22Rv1 (cell line): ENCODE results near the gene SLC50A1.
A peak's percentile ranks its signal among the peaks of the same experiment; 100 is the strongest.

Experiments used
- H3K27ac ChIP-seq: fragments of 450-650 bp; 2 replicates; pipeline ENCODE4 v1.5.1; 2017
- ZFX ChIP-seq: fragments of 450-650 bp; IDR thresholded peaks from 2 replicates; pipeline ENCODE4 v1.6.1; 2017; ENCODE audit warnings: antibody characterized with exemption, borderline replicate concordance
- TF ChIP-seq, protein P1 (sequence below): fragments of 450-650 bp; IDR thresholded peaks from 2 replicates; pipeline ENCODE4 v1.5.1; 2017; ENCODE audit warnings: mild to moderate bottlenecking

SLC50A1 gene

DNA sequence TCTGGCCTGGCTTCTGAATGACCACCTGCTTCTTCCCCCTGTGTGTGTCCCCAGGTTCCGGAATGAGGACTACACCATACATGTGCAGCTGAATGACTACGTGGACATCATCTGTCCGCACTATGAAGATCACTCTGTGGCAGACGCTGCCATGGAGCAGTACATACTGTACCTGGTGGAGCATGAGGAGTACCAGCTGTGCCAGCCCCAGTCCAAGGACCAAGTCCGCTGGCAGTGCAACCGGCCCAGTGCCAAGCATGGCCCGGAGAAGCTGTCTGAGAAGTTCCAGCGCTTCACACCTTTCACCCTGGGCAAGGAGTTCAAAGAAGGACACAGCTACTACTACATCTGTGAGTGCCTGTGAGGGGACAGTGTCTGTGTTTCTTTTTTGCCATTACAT lies 4.4 kb upstream of the SLC50A1 start:
- peak overlapping the region; percentile 99 for H3K27ac ChIP-seq
- TF ChIP-seq, protein P1, sequence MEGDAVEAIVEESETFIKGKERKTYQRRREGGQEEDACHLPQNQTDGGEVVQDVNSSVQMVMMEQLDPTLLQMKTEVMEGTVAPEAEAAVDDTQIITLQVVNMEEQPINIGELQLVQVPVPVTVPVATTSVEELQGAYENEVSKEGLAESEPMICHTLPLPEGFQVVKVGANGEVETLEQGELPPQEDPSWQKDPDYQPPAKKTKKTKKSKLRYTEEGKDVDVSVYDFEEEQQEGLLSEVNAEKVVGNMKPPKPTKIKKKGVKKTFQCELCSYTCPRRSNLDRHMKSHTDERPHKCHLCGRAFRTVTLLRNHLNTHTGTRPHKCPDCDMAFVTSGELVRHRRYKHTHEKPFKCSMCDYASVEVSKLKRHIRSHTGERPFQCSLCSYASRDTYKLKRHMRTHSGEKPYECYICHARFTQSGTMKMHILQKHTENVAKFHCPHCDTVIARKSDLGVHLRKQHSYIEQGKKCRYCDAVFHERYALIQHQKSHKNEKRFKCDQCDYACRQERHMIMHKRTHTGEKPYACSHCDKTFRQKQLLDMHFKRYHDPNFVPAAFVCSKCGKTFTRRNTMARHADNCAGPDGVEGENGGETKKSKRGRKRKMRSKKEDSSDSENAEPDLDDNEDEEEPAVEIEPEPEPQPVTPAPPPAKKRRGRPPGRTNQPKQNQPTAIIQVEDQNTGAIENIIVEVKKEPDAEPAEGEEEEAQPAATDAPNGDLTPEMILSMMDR: no peak
- no peak for TF ChIP-seq ZFX

- peak overlapping the region; percentile 99 for H3K27ac ChIP-seq
- TF ChIP-seq, protein P1: no peak
- no peak for TF ChIP-seq ZFX
These were observed 3.8 kb upstream of the SLC50A1 start for GRCh38 chr1:155131856-155132255.

DNA sequence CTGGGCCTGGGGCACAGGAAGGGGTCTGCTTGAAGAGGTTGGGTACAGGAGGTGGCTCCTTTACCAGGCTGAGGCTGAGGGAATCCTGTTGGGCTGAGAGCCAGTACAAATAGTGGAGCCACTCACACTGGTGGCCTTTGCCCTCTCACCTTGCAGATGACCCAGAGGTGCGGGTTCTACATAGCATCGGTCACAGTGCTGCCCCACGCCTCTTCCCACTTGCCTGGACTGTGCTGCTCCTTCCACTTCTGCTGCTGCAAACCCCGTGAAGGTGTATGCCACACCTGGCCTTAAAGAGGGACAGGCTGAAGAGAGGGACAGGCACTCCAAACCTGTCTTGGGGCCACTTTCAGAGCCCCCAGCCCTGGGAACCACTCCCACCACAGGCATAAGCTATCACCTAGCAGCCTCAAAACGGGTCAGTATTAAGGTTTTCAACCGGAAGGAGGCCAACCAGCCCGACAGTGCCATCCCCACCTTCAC lies 1.8 kb upstream of the SLC50A1 start:
- TF ChIP-seq, protein P1: no peak
- no peak for TF ChIP-seq ZFX
- peak overlapping the region; percentile 99 for H3K27ac ChIP-seq

- no peak for TF ChIP-seq ZFX
- TF ChIP-seq, protein P1: no peak
- peak overlapping the region; percentile 99 for H3K27ac ChIP-seq
These were observed 1.3 kb upstream of the SLC50A1 start for GRCh38 chr1:155134322-155134721.

GRCh38 chr1:155134880-155135414 lies 705 bp upstream of the SLC50A1 start:
- H3K27ac ChIP-seq: peak overlapping the region; percentile 99
- TF ChIP-seq, protein P1: no peak
- no peak for TF ChIP-seq ZFX

- H3K27ac ChIP-seq: peak overlapping the region; percentile 99
These were observed 1.1 kb downstream of the SLC50A1 start for GRCh38 chr1:155136748-155137147.

More at GRCh38 chr1:155136748-155137147, 1.1 kb downstream of the SLC50A1 start:
- no peak for TF ChIP-seq ZFX
- TF ChIP-seq, protein P1: no peak
